ENCODE measurements around the gene CLN5.
A peak's percentile ranks its signal among the peaks of the same experiment; 100 is the strongest.

The CLN5 gene

DNA sequence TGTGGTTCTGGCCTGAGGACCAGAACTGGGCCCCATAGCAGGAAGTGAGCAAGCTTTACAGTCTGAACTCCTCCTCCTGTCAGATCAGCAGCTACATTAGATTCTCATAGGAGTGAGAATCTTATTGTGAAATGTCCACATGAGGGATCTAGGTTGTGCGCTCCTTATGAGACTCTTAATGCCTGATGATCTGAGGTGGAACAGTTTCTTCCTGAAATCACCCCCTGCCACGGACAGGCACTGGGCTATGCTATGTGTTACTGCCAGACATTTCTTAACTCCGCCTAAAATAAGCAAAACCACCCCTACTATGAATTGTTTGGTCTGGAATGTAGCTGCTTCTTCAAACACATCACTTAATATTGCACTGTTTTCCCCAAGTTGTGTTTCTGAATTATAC, 30.5 kb downstream of the CLN5 start:
- peak; percentile 35 for DNase-seq

DNA sequence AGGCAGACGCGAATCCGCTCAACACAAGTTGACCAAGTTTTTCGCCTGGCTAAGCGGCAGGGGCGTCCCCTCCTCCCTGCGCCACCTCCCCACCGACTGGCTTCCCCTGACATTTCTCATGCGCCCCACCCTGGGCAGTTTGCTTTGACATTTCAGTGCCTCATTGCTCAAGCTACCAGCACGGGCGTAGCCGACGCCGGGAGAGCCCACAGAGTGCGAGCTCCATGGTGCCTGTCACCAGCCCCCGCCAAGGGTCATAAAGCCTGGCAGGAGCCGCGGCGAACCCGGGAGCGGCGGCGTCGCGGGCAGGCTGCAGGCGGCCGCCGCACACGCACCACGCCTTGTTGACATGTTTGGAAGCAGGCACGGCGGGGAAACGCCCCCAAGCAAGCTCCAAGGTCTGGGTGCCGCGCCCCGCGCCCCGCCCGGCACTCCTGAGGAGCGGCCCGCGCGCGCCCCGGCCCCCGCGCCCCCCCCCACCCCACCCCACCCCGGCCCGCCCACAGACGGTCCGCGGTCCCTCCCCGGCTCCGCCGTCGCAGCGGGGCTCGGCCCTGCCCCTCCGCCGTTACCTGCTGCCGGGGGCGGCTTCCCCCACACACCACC, 34.5 kb downstream of the CLN5 start:
- DNase-seq, result peak; percentile 53

DNA sequence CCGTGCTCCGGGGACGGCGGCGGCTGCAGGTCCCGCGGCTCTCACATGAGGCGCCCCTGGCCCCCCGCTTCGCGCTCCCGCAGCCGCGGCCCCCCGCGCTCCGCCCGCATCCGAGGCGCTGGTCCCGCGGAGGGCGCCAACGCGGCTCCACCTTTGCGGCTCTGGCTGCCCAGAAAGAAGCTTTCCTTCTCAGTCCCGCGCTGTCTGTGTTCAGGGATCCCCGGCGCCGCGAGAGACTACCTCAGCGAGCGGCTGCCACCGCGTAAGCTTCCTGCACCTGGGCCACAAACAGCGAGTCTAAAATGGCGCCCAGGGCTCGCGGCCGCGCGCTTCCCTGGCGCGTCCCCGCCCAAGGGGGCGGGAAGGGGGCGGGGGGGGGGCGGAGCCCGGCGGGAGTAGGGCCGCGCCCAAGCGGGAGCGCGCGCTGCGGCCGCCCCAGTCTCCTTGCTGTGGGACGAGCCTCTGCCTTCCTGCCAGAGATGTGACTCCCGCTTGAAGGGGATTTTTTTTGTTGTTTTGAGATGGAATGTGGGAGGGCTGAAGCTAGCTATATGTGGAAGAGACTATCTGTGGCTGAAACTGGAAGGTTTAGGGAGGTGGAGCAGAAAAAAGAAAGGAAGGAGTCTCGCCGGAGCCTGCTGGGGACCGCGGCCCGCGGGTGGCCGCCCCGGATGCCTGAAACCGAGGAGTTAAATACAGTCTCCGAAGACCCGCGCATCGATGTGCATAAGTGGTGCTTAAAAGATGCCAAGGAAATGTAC, 35.2 kb downstream of the CLN5 start, which contains the start of gene FBXL3:
FBXL3 (minus strand) TSS at position 299 of the 761 bp plus-strand sequence. CDS start 5,299 bp downstream, outside the sequence.
- peak; percentile 95 for DNase-seq

- no peak for DNase-seq
Observed at GRCh38 chr13:77028202-77028601, 36.3 kb downstream of the CLN5 start.

DNA sequence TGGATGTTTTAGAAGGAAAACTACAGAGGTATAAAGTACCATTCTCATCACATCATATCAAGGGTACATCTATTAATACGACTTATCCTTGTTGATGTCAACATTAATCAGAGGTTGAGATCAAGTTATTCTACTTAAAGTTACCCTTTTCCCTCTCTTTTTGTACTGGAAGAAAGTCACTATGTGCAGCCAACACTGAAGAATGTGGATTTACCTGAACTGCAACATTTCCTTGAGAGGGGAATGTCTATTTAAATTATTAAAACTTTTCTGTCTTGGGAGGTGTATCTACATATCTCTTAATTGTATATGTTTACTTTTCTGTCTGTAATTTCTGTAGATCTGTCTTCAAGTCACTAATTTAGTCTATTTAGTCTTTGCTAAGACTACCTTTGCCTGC, 37.6 kb downstream of the CLN5 start:
- DNase-seq, result no peak

- DNase-seq, result no peak
Observed at GRCh38 chr13:77031656-77032243, 39.9 kb downstream of the CLN5 start.

DNA sequence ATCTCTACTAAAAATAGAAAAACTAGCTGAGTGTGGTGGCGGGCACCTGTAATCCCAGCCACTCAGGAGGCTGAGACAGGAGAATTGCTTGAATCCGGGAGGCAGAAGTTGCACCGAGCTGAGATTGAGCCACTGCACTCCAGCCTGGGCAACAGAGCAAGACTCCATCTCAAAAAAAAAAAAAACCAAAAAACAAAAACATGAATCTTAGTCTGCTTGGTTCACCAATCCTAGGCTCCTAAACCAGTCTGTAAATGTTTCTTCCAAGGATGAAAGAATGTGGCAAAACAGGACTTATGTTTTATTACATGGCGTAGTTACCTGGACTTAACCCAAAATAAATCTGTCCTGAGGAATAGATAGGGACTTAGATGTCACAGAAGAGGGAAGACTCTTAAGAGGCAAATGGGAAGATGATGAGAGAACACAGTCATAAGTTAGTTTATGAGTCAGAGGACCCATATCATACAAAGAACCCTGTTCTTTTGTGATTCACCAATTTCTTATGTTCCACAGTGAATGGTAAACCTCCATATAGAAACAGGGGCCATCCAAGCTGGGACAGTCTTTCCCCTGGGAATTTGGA, 41.9 kb downstream of the CLN5 start:
- DNase-seq, result no peak

DNA sequence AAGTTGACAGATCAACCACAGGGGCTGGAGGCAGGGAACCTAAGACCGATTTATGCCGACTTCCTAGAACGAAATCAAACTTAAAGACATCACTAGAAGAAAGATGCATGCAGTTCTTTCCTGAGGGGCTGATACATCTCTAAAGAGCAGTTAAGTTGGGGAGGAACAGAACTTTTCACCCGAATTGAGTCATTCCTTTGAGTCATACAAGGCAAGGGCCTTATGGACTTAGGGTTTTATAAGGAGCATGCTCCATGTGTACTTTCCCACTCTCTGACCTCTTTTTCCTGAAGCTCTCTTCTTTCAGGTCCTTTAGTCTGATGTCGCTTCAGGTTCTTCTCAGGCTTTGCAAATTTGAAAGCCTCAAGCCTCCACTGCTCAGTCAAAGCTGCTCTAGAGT, 43.0 kb downstream of the CLN5 start:
- peak; percentile 37 for DNase-seq

DNA sequence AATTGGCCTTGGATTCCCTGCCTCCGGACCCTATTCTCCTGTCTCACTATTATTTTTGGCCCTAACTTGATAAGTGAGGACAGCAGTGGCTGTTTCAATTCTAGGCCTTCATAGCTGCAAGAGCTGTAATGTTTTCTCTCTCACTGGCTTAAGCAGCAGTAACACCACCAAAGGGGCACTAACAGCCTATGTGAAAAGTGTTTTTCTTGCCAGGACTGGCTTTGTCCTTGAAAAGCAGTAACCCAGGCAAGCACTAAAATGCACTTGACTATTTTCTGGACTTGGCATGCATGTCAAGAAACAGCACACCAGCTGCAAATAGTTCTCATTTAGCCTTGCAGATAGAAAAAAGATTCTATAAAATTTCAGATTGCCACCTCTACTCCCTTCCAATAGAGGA, 44.4 kb downstream of the CLN5 start:
- DNase-seq, result no peak

GRCh38 chr13:77038907-77039480, 47.1 kb downstream of the CLN5 start:
- DNase-seq, result peak; percentile 30

GRCh38 chr13:77040076-77040475, 48.2 kb downstream of the CLN5 start:
- no peak for DNase-seq

DNA sequence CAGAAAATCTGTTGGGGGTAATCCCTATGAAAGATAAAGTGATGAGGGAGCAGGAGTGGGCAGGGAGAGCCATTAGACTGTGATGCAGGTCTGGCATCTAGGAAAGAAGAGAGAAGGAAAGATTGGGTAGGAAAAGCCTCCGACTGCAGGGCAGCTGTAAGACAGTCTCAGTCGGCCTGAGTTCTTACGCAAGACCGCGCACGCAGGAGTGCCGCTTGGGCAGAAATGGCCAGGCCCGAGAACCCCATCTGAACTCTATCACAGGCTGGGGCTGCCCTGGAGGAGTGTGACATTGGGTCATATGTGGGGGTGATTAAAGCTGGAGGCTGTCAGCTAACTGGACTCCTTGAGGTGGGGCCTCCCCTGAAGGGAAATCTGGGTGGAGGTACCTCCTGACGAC, 49.0 kb downstream of the CLN5 start:
- no peak for DNase-seq

DNA sequence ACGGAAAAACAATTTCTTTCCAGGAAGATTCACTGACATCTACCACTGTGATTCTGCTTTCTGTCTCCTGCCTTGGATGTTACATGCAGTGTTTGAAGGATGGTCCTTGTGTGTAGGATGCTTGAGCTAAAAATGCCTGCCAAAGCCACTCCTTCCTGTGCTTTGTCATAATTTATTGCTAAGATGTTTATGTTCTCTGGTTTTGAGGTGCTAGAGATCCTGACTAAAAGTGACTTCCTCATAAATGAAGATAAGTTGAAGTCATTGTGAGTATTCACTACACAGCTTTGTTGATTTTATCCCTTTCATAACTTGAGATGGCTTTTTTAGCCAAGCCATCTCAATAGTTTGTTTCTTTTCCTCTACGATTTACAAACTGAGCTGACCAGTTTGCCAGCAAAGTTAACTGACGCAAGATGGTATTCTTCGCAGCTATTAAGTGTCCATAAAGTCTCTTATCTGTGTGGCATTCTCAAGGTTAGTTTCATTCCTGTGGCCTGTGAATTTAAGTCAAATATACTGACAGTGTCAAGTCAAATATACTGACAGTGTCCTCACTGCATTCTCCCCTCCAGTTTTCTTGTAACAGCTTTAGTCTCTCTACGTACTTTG, 50.8 kb downstream of the CLN5 start:
- DNase-seq, result no peak

GRCh38 chr13:77047649-77048343, 55.9 kb downstream of the CLN5 start:
- DNase-seq, result no peak

DNA sequence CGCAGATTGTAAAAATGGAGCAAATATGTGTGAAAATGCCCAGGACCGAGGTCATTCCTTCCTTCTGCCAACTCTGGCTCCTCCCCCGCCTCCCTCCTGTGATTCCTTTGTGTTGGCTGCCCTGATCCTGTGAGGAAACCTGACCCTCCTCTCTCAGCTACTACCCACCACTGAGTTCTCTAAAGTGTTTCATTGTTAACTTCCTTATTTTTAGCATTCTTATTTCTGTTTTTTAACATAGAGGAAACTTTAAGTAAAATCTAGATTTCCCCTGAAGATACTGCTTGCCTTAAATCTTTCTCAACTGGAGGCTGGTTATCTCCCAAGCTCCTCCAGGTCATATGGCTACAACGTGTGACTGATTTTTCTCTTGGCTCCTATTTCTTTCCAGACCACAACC, 56.8 kb downstream of the CLN5 start:
- DNase-seq, result no peak

DNA sequence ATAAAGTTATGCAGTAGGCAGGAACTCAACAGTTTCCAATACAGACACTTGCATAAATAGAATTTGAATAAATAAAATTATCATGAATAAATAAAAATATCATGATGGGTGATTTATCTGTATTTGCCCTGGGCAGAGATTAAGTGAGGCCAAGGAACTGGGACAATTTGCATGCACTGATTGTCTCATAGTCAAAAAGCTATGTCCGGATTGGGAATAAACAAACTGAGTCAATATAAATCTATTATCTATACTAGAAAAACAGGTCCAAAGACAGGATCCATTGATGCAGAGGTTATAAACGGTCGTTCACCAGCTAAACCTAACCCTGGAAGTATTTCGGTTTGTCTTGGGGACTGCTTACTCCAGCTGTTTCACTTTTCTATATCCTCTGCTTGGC, 61.3 kb downstream of the CLN5 start:
- DNase-seq, result no peak
